H1 (cell line): Measurements from ENCODE around the gene KCNC3. TPM values are rescaled to one million over a fixed set of nuclear protein-coding genes. Genes with fewer than 3 reads are reported as not detected.

ENCODE experiments used
- CTCF ChIA-PET: fragments of 300-600 bp; sonication (Branson Sonifier 250); formaldehyde crosslinking; loops from one replicate; lab custom pipeline; 2021; ENCODE audit not compliant: partially characterized antibody; lab: Charles Lee
- POLR2A ChIA-PET: fragments of 300-600 bp; sonication (Branson Sonifier 250); formaldehyde crosslinking; loops from one replicate; lab custom pipeline; 2021; ENCODE audit warnings: inconsistent platforms; ENCODE audit not compliant: partially characterized antibody; lab: Charles Lee
- DNase-seq, 2 experiments: peaks; one replicate each; pipeline versions ENCODE4 v3.0.0 to v3.0.0-alpha.2; 2010 to 2022; ENCODE audit warnings: low spot score in 2 of 2, low read depth in 1 of 2, mixed read lengths in 1 of 2
- FAIRE-seq: peaks from 2 replicates; lab custom pipeline; 2011; peaks lifted over from hg19 to GRCh38; lab: Jason Lieb, UNC
- H2AFZ ChIP-seq: 2 replicates; pipeline ENCODE4 v1.8.1; 2012; ENCODE audit warnings: low read length, inconsistent platforms
- H2AK5ac ChIP-seq: 2 replicates; pipeline ENCODE4 v1.6.1; 2013; ENCODE audit warnings: low read depth, low read length
- H2BK120ac ChIP-seq: replicated peaks from 2 replicates; pipeline ENCODE3; 2013; ENCODE audit warnings: low read depth, low read length, inconsistent platforms
- H2BK12ac ChIP-seq: 2 replicates; pipeline ENCODE4 v1.6.1; 2013; ENCODE audit warnings: low read depth, low read length
- H2BK15ac ChIP-seq: 2 replicates; pipeline ENCODE4 v1.6.1; 2013; ENCODE audit warnings: low read length
- H2BK20ac ChIP-seq: 2 replicates; pipeline ENCODE4 v1.6.1; 2013; ENCODE audit warnings: low read length
- H2BK5ac ChIP-seq: 2 replicates; pipeline ENCODE4 v1.6.1; 2013; ENCODE audit warnings: low read depth, low read length
- H3K14ac ChIP-seq: 2 replicates; pipeline ENCODE4 v1.6.1; 2013; ENCODE audit warnings: inconsistent platforms; ENCODE audit not compliant: insufficient read length
- H3K18ac ChIP-seq: 2 replicates; pipeline ENCODE4 v1.6.1; 2013; ENCODE audit warnings: low read length; ENCODE audit errors: extremely low read depth
- H3K23ac ChIP-seq: 2 replicates; pipeline ENCODE4 v1.6.1; 2013; ENCODE audit warnings: inconsistent platforms; ENCODE audit not compliant: insufficient read length
- H3K23me2 ChIP-seq: 2 replicates; pipeline ENCODE4 v1.6.1; 2013; ENCODE audit warnings: low read depth, low read length
- H3K27ac ChIP-seq: 2 replicates; pipeline ENCODE4 v1.6.1; 2011; ENCODE audit warnings: low read depth, low read length, inconsistent platforms
- H3K27me3 ChIP-seq, 4 experiments: replicated peaks in 1 of 4; 1 replicate in 1 of 4; 2 replicates in 3 of 4; pipeline versions ENCODE4 v1.6.1 to v1.8.1; 2011 to 2013; ENCODE audit warnings: low read length in 3 of 4, mild to moderate bottlenecking in 3 of 4, inconsistent platforms in 2 of 4, mixed read lengths in 2 of 4, moderate library complexity in 1 of 4; ENCODE audit not compliant: control insufficient read depth in 3 of 4, insufficient read depth in 3 of 4; ENCODE audit errors: extremely low read depth in 1 of 4
- H3K36me3 ChIP-seq, 4 experiments: 2 replicates each; pipeline versions ENCODE4 v1.6.1 to v1.8.1; 2011 to 2013; ENCODE audit warnings: mild to moderate bottlenecking in 4 of 4, low read length in 3 of 4, moderate library complexity in 2 of 4, control low read depth in 1 of 4, inconsistent platforms in 1 of 4; ENCODE audit not compliant: insufficient read depth in 4 of 4, control insufficient read depth in 2 of 4
- H3K4ac ChIP-seq: replicated peaks from 2 replicates; pipeline ENCODE3; 2013; ENCODE audit warnings: low read length, low read depth, mixed read lengths, inconsistent platforms; ENCODE audit not compliant: insufficient read length
- H3K4me1 ChIP-seq, 4 experiments: replicated peaks in 1 of 4; 1 replicate in 1 of 4; 2 replicates in 3 of 4; pipeline versions ENCODE4 v1.6.1 to v1.8.1; 2011 to 2013; ENCODE audit warnings: low read length in 3 of 4, inconsistent platforms in 2 of 4, mixed read lengths in 1 of 4; ENCODE audit not compliant: insufficient read depth in 4 of 4, control insufficient read depth in 3 of 4
- H3K4me2 ChIP-seq, 2 experiments: 2 replicates each; pipeline versions ENCODE4 v1.6.1 to v1.8.1; 2011 to 2013; ENCODE audit warnings: low read depth in 2 of 2, low read length in 2 of 2, control low read depth in 1 of 2, inconsistent platforms in 1 of 2, mild to moderate bottlenecking in 1 of 2; ENCODE audit not compliant: insufficient read depth in 1 of 2
- H3K4me3 ChIP-seq, 4 experiments: fragments of 200-600, 300-600 bp in 1 of 4; sonication (generic), shearing (Covaris generic), sonication (Bioruptor Twin) in 1 of 4; 2 replicates each; pipeline versions ENCODE4 v1.5.1 to v1.8.1; 2011 to 2016; ENCODE audit warnings: low read length in 4 of 4, low read depth in 3 of 4, control low read depth in 2 of 4, inconsistent platforms in 2 of 4, mild to moderate bottlenecking in 2 of 4, mixed read lengths in 1 of 4, moderate library complexity in 1 of 4; ENCODE audit not compliant: insufficient read depth in 2 of 4; ENCODE audit errors: extremely low read depth in 1 of 4
- H3K56ac ChIP-seq: replicated peaks from 2 replicates; pipeline ENCODE3; 2013; ENCODE audit warnings: low read depth, mild to moderate bottlenecking, mixed read lengths, low read length, inconsistent platforms; ENCODE audit not compliant: insufficient read length
- H3K79me1 ChIP-seq: 2 replicates; pipeline ENCODE4 v1.6.1; 2013; ENCODE audit warnings: low read depth, low read length, control low read depth
- H3K79me2 ChIP-seq, 2 experiments: 2 replicates each; pipeline versions ENCODE4 v1.6.1 to v1.8.1; 2012 to 2013; ENCODE audit warnings: low read length in 2 of 2, mild to moderate bottlenecking in 2 of 2, inconsistent platforms in 1 of 2; ENCODE audit not compliant: insufficient read depth in 2 of 2, control insufficient read depth in 1 of 2
- H3K9ac ChIP-seq, 4 experiments: replicated peaks in 1 of 4; 1 replicate in 1 of 4; 2 replicates in 3 of 4; pipeline versions ENCODE4 v1.6.1 to v1.8.1; 2011 to 2013; ENCODE audit warnings: low read depth in 3 of 4, low read length in 3 of 4, control low read depth in 2 of 4, mild to moderate bottlenecking in 2 of 4, moderate library complexity in 2 of 4, inconsistent platforms in 1 of 4; ENCODE audit errors: extremely low read depth in 1 of 4
- H3K9me3 ChIP-seq, 2 experiments: 2 replicates each; pipeline versions ENCODE4 v1.6.1 to v1.8.1; 2012 to 2013; ENCODE audit warnings: mild to moderate bottlenecking in 2 of 2, moderate library complexity in 2 of 2, control low read depth in 1 of 2, inconsistent platforms in 1 of 2, low read depth in 1 of 2, low read length in 1 of 2, mixed read lengths in 1 of 2; ENCODE audit not compliant: insufficient read depth in 2 of 2
- H4K20me1 ChIP-seq, 2 experiments: replicated peaks in 1 of 2; 2 replicates each; pipeline versions ENCODE3 to v1.8.1; 2011 to 2013; ENCODE audit warnings: inconsistent platforms in 2 of 2, low read length in 2 of 2, mild to moderate bottlenecking in 1 of 2; ENCODE audit not compliant: insufficient read depth in 2 of 2, control insufficient read depth in 1 of 2
- H4K5ac ChIP-seq: 2 replicates; pipeline ENCODE4 v1.6.1; 2013; ENCODE audit warnings: low read length, low read depth, mixed read lengths, inconsistent platforms; ENCODE audit not compliant: insufficient read length
- H4K8ac ChIP-seq: 2 replicates; pipeline ENCODE4 v1.8.0; 2013; ENCODE audit warnings: mild to moderate bottlenecking, moderate library complexity, low read length, inconsistent platforms; ENCODE audit not compliant: insufficient read depth; ENCODE audit errors: extremely low read depth
- H4K91ac ChIP-seq: replicated peaks from 2 replicates; pipeline ENCODE3; 2013; ENCODE audit warnings: low read length, mixed read lengths, inconsistent platforms; ENCODE audit not compliant: insufficient read length
- JUND ChIP-seq: IDR thresholded peaks from 2 replicates; pipeline ENCODE4 v1.6.1; 2011; ENCODE audit warnings: mild to moderate bottlenecking, improper control_type of control experiment, low read length
- WGBS, 2 experiments: shearing (Covaris generic) in 1 of 2; methylation state at CpG; one replicate each; pipeline versions ENCODE4 v1.1.6 to v1.1.7; 2013 to 2015; ENCODE audit warnings: low lambda C conversion rate in 2 of 2, mixed read lengths in 2 of 2, inconsistent platforms in 1 of 2, low coverage in 1 of 2, missing lambda C conversion rate in 1 of 2; ENCODE audit not compliant: insufficient replicate concordance in 2 of 2, insufficient coverage in 1 of 2, insufficient read length in 1 of 2; ENCODE audit errors: extremely low coverage in 1 of 2, missing lambda C conversion rate in 1 of 2; 5-methylcytosine and 5-hydroxymethylcytosine counted together
- polyA plus RNA-seq, 7 experiments: library from polyadenylated mRNA; depleted of rRNA in 3 of 7; stranded (reverse) in 5 of 7; unstranded in 2 of 7; fragments of >200 nt in 5 of 7; fragments of 200-250 nt in 2 of 7; gene quantifications; 1 replicate in 5 of 7; 2 replicates in 1 of 7; 4 replicates in 1 of 7; pipeline versions ENCODE4 v1.2.1 to v1.2.3, GENCODE V29; 2011 to 2013; ENCODE audit warnings: missing spikeins in 2 of 7, mixed read lengths in 2 of 7
- total RNA-seq: library from RNA; stranded (reverse); fragmentation: NEBNext Ultra II Directional; extraction: Animal tissue kit (Norgen Biotek cat#: 25700); gene quantifications from 2 replicates; pipeline ENCODE4 v1.2.1, GENCODE V29; 2021

Gene KCNC3
- total and polyA plus RNA-seq, 2 of the 8 experiments (the other 6 are each of a cell fraction or from before 2014, with no cell fraction given): 3.9 to 7.2 TPM

DNA sequence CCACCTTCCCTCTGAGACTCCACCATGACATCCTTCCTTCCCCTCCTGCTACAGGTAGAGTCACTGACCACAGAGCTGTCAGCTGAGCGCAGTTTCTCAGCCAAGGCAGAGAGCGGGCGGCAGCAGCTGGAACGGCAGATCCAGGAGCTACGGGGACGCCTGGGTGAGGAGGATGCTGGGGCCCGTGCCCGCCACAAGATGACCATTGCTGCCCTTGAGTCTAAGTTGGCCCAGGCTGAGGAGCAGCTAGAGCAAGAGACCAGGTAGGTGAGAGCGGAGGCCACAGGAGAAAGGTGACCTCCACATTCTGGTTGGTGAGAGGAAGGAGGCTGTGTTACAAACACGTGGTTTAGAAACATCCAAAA, 27.6 kb downstream of the KCNC3 start:
- Histone ChIP-seq H3K18ac (no peak overlapping the region), H3K56ac (no peak overlapping the region), H2BK5ac (no peak overlapping the region), H3K79me2 (no peaks in the 10 kb centered on the region), H4K20me1 (no peaks in the 10 kb centered on the region), H4K91ac (no peak overlapping the region), H3K4me3 (no peak overlapping the region), H3K4me1 (no peaks in the 10 kb centered on the region), H3K27me3 (no peaks in the 10 kb centered on the region; a peak in 1 of 7 replicates), H4K5ac (no peak overlapping the region), H2BK120ac (no peak overlapping the region), H3K36me3 (peaks cover 0 to 13% (median 5%) of the 10 kb centered on the region in 4 experiments; a peak in 4 of 8 replicates), H2BK15ac (no peak overlapping the region), H3K23ac (no peak overlapping the region), H3K9me3 (peaks cover 0 to under 1% of the 10 kb centered on the region in 2 experiments; a peak in 1 of 4 replicates), H2BK20ac (no peak overlapping the region), H3K27ac (no peak overlapping the region), H2AFZ (no peak overlapping the region), H4K8ac (no peak overlapping the region), H2AK5ac (no peak overlapping the region), H3K14ac (no peak overlapping the region), H3K23me2 (no peaks in the 10 kb centered on the region), H2BK12ac (no peak overlapping the region), H3K79me1 (no peaks in the 10 kb centered on the region), H3K4ac (no peak overlapping the region), H3K4me2 (no peak overlapping the region), H3K9ac (no peak overlapping the region)
- CTCF ChIA-PET: interaction anchor here (0.7 kb wide), 1 partner anchor 66 kb away, joined by 3 read pairs; no protein-coding TSS in a partner anchor
- FAIRE-seq: no peak
- POLR2A ChIA-PET: interaction anchor here (1.0 to 1.7 kb wide), 2 partner anchors 14 to 27 kb away, joined by 3 to 5 read pairs; partner anchors contain the start of gene KCNC3
- no peak for DNase-seq
- 83% methylated on average over 10 of the region's 10 CpGs; no CpG with 5 or more reads in 1 of the 2 experiments for WGBS, 2 experiments
- TF ChIP-seq JUND: no peak
